ENCODE data around the gene ZNRF3. TPM values are rescaled to one million over a fixed set of nuclear protein-coding genes. Genes with fewer than 3 reads are reported as not detected.

The ZNRF3 gene
- total RNA-seq, result 10 to 100 TPM in 1 of 2 donors, 1 to 10 TPM in 1; 5.9 to 12.2 TPM

DNA sequence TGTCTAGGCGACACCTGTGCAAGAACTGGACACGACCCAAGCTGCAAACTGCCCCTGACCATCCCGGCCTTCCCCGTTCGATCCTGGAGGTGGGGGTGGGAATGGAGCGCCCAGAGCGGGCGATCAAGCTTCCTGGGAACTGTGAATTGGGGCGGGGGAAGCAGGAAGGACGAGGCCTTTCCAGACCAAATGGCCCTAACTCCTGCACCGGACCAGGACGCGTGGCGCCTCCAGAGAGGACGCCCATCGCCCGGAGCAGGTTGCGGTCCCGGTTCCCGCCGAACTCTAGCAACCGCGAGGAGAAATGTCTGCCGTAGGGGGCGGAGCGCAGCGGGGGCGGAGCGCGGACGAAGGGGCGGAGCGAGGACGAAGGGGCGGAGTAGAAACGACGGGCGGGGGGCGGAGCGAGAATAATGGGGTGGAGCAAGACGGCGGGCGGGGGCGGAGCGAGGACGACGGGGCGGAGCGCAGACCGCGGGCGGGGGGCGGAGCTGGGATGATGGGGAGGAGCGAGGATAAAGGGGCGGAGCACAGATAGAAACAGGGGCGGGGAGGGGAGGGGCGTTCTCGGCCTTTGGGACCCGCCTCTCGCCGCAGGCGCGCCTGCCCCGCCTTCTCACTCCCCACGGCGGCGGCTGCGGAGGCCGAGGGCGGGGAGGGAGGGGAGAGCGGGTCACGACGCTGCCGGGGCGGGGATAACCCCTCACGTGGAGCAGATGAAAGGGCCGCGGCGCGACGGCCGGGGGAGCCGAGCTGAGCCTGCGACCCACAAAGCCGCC is at the start of gene ZNRF3:
ZNRF3 (plus strand) TSS at position 695 of the 779 bp plus-strand sequence. CDS start 195 bp downstream, outside the sequence.
- Histone ChIP-seq H3K4me3 (peak within 1 kb of the TSS; percentile 59), H3K4me1 (peaks cover 4% of the 10 kb centered on the region), H3K9me3 (no peaks in the 10 kb centered on the region), H3K36me3 (no peaks in the 10 kb centered on the region), H3K27ac (no peak within 1 kb of the TSS), H3K27me3 (no peaks in the 10 kb centered on the region), H3K9ac (ENCODE audit: low read depth in 2 of 2, low read length in 2 of 2) (peak within 1 kb of the TSS; percentile 54 to 74)
- intact Hi-C loops (cut with DNase I), result no loop called here
- TF ChIP-seq, protein P1, sequence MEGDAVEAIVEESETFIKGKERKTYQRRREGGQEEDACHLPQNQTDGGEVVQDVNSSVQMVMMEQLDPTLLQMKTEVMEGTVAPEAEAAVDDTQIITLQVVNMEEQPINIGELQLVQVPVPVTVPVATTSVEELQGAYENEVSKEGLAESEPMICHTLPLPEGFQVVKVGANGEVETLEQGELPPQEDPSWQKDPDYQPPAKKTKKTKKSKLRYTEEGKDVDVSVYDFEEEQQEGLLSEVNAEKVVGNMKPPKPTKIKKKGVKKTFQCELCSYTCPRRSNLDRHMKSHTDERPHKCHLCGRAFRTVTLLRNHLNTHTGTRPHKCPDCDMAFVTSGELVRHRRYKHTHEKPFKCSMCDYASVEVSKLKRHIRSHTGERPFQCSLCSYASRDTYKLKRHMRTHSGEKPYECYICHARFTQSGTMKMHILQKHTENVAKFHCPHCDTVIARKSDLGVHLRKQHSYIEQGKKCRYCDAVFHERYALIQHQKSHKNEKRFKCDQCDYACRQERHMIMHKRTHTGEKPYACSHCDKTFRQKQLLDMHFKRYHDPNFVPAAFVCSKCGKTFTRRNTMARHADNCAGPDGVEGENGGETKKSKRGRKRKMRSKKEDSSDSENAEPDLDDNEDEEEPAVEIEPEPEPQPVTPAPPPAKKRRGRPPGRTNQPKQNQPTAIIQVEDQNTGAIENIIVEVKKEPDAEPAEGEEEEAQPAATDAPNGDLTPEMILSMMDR (IDR thresholded peaks at IDR 0.05), result no peak
- peak; percentile 94 for DNase-seq

DNA sequence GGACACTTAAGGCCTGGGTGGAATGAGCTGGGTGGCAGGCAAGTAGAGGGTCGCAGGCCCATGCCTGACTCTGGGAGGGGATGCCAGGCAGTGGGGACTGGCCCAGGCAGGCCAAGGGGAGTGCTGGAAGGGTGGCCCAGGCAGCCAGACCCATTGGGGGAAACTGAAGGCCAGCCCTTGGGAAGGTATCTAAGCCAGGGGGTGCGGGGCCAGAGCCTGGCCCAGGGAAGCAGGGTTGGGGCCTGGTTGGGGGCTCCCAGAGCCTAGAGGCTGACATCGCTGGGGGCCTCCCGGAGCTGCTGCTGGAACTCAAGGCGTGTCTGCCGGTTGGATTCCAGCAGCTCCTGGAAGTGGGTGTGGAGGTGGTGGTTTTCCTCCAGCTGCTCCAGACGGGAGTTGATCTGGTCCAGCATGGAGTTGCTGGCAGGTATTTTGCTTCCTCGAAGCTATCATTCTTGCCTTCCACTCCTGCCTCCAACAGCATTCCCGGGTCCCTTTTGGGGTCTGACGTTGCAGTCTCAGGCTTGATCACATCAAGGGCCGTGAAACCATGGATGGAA is 47.7 kb upstream of the ZNRF3 start:
- TF ChIP-seq, protein P1 (IDR thresholded peaks at IDR 0.05), result no peak
- H3K4me1 ChIP-seq, result no peaks in the 10 kb centered on the region
- no peak overlapping the region for H3K9ac ChIP-seq (ENCODE audit: low read depth in 2 of 2, low read length in 2 of 2)
- H3K4me3 ChIP-seq, result no peak overlapping the region
- DNase-seq, result no peak
- no peak overlapping the region for H3K27ac ChIP-seq
- intact Hi-C loops (cut with DNase I), result no loop called here
- H3K36me3 ChIP-seq, result no peaks in the 10 kb centered on the region
- H3K9me3 ChIP-seq, result no peaks in the 10 kb centered on the region
- H3K27me3 ChIP-seq, result no peaks in the 10 kb centered on the region

DNA sequence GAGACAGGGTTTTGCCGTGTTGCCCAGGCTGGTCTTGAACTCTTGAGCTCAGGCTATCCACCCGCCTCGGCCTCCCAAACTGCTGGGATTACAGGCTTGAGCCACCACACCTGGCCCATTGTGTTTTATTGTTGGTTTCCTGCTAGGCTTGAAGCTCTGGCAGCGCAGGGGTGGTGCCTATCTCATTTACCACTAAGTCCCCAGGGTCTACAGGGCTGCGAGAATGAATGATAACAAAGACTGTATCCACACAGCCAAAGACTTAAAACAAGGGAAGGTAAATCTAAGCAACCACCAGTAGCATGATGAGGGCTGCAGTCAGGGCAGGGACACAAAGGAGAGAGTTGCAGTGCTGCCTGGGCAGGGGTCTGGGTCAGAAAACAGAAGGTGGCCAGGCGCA is 45.7 kb upstream of the ZNRF3 start:
- Histone ChIP-seq H3K4me3 (no peak overlapping the region), H3K9ac (ENCODE audit: low read depth in 2 of 2, low read length in 2 of 2) (no peak overlapping the region), H3K27me3 (no peaks in the 10 kb centered on the region), H3K9me3 (no peaks in the 10 kb centered on the region), H3K4me1 (no peaks in the 10 kb centered on the region), H3K27ac (no peak overlapping the region), H3K36me3 (no peaks in the 10 kb centered on the region)
- TF ChIP-seq, protein P1 (IDR thresholded peaks at IDR 0.05), result no peak
- no peak for DNase-seq
- intact Hi-C loops (cut with DNase I), result no loop called here

DNA sequence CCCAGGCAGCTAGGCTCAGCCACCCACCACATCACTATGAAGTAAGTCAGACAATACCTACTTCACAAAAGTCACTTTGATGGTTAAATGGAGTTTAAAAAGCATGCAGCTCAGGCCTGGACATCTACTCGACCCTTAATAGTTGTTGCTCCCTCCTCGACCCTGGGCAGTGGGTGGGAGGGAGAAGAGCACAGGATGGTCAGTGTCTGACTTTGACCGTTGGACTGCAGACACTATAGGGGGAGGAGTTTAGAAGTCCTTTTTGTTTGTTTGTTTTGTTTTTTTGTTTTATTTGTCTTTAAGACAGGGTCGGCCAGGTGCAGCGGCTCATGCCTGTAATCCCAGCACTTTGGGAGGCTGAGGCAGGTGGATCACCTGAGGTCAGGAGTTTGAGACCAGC is 44.4 kb upstream of the ZNRF3 start:
- no peak overlapping the region for H3K4me3 ChIP-seq
- no peaks in the 10 kb centered on the region for H3K4me1 ChIP-seq
- H3K27ac ChIP-seq, result no peak overlapping the region
- intact Hi-C loops (cut with DNase I), result no loop called here
- no peak for DNase-seq
- H3K27me3 ChIP-seq, result no peaks in the 10 kb centered on the region
- H3K9ac ChIP-seq (ENCODE audit: low read depth in 2 of 2, low read length in 2 of 2), result no peak overlapping the region
- no peaks in the 10 kb centered on the region for H3K36me3 ChIP-seq
- TF ChIP-seq, protein P1 (IDR thresholded peaks at IDR 0.05), result no peak
- no peaks in the 10 kb centered on the region for H3K9me3 ChIP-seq

DNA sequence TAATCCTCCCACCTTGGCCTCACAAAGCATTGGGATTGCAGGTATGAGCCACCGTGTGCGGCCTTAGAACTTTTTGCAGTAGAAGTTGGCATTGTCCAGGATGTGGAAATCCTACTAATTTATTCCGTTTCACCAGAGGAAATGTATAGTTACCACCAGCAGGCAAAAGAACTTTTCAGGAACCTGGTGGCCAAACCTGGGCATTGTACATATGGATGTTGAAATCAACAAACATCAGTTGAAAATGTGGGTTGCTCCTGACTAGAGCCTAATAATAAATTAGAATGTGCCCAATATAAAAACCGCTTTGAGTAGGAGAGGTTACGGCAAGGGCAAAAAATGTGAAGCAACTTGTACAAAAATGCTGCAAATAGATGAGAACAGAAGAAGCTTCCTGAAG is 42.3 kb upstream of the ZNRF3 start:
- no peaks in the 10 kb centered on the region for H3K9me3 ChIP-seq
- no peaks in the 10 kb centered on the region for H3K36me3 ChIP-seq
- no peak overlapping the region for H3K4me3 ChIP-seq
- H3K27me3 ChIP-seq, result no peaks in the 10 kb centered on the region
- H3K27ac ChIP-seq, result no peak overlapping the region
- DNase-seq, result no peak
- intact Hi-C loops (cut with DNase I), result no loop called here
- no peaks in the 10 kb centered on the region for H3K4me1 ChIP-seq
- TF ChIP-seq, protein P1 (IDR thresholded peaks at IDR 0.05), result no peak
- H3K9ac ChIP-seq (ENCODE audit: low read depth in 2 of 2, low read length in 2 of 2), result no peak overlapping the region
